Frontal cortex (tissue), 4 donors: Measurements from ENCODE around the gene P3H1. TPM values are rescaled to one million over a fixed set of nuclear protein-coding genes. Genes with fewer than 3 reads are reported as not detected.
A peak's percentile ranks its signal among the peaks of the same experiment; 100 is the strongest.

ENCODE experiments used
- DNase-seq, 2 donors: peaks; one replicate each; pipeline ENCODE4 v3.0.0; 2012; ENCODE audit warnings: low spot score in 2 of 2
- FAIRE-seq: peaks from 2 replicates; lab custom pipeline; 2012; peaks lifted over from hg19 to GRCh38; lab: Jason Lieb, UNC
- total RNA-seq: library from RNA; depleted of rRNA; stranded (reverse); fragments of >200 nt; gene quantifications from one replicate; pipeline ENCODE4 v1.2.3, GENCODE V29; 2014
- donor health status: control.
- donor health status: control.
- donor health status: control.

P3H1 gene
- total RNA-seq, 1 donor from 2014 or later = 10.6 TPM

DNA sequence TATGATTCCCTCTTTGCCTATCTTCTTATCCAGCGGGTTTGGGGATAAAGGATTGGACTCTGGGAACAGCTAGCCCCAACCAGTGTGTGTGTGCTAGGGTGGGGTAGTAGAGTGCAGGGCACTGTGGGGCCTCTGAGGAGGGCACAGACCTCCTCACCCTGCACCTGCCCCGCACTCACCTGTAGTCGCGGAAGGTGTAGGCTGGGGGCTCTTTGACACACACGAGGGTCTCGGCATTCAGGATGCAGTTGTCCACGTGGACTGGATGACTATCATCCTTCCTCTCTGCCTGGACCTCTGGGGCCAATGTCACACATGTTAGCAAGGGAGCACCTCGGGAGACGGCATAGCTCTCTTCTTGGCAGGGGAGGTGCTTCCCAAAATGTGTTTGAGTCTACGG lies 18.8 kb downstream of the P3H1 start:
- DNase-seq (no peak), FAIRE-seq (no peak)

DNA sequence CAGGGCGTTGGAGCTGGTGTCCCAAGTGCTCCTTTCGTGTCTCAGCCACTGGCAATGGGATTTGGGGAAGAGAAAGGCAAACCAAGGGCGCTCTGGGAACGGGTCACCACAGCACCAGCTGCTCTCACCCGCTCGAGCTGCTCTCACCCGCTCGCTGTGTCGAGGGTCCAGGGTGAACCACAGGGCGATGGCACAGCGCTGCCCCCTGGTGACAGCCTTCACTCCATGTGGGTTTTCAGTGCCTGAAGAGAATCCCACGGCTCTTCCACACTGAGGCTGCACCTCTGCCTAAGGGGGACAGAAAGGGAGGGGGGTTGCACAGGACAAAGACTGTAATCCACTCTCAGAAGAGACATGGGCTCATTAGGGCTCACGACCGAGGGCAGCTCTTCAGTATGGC lies 19.7 kb downstream of the P3H1 start:
- FAIRE-seq (no peak), DNase-seq (peak in 1 of 2 donors; percentile 57)

DNA sequence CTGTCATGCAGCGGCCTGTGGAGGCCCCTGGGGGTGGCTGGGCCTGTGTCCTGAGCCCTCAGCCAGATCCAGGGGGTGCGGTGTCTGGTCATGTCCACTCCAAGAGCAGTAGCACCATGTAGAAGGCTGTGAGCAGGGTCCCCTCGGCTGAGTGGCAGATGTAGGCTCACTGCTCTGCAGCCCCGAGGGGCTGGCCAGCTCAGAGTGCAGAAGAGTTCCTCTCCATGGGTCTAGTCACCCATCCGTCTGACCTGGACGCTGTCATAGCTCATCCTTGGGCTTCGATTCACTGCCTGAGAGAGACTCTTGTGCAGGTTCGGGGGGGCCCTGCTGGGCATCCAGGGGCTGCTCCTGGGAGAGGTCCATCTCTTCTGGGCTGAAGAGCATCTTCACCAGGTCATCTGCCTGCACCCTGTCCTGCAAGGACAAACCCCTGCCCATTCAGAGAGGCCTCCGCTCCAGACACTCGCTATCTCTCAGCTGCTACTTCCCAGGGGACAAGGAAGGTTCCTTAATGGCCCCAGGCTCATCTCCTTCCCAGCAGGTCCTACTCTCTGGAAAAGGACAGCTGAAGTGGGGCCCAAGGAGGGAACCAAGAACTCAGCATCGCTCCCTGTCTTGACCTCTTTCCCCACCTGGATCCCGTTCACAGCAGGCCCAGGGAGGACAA lies 20.3 kb downstream of the P3H1 start:
- DNase-seq (no peak), FAIRE-seq (no peak)

DNA sequence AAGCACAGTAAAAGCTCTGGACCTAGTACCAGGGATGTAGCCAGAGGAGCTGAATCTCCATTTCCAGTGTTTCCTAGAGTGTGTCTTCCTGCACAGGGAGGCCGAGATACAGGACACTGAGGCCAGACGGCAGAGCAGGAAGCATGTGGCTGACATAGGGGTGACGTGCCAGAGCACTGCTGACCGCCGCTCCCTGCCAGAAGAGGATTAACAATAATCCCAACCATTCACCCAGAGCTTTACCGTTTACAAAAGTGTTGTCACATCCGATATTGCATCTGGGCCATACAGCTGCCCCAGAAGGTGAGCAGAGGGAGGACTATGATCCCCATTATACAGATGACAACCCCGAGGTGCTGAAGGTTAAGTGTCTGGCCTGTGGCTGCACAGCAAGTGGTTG lies 21.0 kb downstream of the P3H1 start:
- no peak for DNase-seq
- no peak for FAIRE-seq

DNA sequence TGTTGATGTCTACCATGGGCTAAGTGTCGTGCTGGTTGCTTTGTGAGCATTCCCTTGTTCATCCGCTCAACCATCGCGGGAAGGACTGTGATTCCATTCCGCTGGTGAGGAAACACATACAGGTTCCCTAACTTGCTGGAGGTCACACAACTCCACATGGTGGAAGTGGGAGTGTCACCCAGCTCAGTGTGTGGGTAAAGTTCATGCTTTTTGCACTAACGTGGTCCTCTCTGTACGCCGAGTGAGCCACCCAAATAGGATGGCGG lies 22.7 kb downstream of the P3H1 start:
- DNase-seq = no peak
- no peak for FAIRE-seq

DNA sequence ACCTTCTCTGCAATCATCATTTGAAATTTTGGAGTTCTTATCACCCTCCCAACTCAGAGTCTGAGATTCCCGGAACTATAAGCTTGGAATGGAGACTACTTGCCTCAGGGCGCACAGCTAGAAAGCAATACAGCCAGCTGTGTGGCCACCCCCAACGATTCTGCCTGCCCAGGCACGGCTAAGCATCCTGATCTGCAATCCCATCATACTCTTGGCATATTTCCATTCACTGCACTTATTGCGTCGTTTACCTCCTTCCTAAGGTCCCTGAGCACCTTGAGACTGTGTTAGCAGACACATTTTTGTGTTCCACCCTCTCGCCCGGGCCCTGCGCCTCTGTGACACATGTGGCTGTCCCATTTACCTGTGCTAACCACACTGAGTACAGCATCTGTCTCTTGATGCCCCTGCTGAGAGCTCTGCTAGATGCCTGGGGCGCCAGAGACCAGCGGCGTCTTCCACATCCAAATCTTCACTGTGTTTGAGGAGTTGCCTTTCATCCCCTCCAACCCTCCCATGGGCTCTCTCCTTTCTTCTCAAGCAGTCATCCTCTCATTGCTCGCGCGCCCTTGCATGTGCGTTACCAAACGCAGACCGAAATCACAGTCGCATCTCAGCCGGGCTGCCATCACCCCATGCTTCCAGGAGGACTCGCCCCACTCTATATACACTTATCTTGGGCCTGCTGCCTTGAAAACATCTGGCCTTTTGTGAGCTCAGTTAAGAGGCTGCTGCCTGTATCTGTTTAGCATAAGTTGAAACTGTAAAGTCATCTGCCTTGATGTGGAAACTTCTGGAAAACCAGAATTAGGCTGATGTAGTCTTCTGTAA lies 23.3 kb downstream of the P3H1 start:
- no peak for DNase-seq
- no peak for FAIRE-seq

DNA sequence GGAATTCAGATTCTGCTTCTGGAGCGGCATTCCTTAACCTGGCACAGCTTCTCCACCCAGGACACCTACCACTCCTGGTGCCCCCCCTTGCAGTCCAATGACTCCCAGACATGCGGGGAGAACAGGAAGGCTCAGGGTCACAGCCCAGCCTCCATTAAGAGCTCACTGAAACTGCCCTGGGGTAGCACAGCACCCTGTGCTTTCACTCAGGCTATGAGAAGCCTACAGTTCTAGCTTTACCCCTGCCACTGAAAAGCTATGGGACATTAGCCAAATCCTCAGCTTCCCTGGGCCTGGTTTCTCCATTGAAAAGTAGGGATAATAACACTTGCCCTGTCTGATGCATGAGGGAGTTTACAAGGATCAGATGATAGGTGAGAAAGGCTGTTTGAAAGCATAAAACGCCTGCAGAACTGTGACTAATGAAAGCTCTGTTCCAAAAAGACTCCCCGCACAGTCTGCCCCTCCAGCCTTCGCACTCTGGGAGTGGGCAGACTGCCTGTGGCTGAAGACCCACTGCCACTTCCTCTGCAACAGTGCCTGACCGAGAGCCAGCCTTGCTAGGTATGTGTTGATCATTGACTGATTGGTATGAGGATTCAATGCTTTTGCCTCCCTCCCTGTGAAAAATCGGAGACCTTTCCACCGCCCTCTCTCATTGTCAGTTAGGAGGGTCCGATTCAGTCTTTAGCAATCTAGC lies 24.1 kb downstream of the P3H1 start:
- no peak for FAIRE-seq
- no peak for DNase-seq

DNA sequence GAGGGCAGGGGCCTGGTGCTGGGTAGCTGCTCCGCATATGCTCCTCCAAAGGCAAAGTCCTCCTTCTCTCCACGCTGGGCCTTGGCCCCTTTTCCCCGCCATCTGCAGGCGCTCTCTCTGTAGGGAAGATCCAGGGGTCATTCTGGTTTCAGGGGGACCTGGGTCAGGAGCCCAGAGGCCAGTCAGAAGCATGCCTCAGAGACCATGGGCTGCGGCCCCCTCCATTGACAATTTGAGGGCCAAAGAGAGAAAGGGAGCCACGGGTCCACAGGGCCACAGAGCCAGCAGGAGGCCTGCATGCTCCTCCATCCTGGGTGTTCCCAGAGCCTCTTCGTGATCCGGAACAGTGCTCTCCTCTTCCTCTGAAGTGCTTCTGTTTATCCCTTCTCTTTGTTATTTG lies 24.7 kb downstream of the P3H1 start:
- FAIRE-seq = no peak

DNA sequence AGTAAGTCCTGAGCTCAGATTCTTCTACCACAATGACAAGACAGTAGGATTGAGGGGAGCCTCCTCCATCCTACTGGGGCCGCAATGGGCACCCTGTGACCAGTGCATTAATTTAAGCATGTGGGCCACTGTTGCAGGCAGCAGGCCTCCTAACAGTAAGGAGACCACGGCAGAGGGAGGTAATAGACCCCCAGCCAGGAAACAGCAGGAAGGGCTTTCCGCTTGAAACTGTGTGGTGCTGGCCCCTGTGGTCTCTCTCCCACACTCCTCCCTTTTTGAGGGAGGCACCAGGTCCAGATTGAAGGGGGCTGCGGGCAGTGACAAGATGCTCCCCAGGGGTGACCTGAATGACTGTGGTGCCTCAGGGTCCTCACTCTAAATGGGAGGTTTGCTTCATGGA lies 25.1 kb downstream of the P3H1 start:
- FAIRE-seq = no peak
- DNase-seq = no peak

More for the DNA sequence above, 24.7 kb downstream of the P3H1 start:
- no peak for DNase-seq

DNA sequence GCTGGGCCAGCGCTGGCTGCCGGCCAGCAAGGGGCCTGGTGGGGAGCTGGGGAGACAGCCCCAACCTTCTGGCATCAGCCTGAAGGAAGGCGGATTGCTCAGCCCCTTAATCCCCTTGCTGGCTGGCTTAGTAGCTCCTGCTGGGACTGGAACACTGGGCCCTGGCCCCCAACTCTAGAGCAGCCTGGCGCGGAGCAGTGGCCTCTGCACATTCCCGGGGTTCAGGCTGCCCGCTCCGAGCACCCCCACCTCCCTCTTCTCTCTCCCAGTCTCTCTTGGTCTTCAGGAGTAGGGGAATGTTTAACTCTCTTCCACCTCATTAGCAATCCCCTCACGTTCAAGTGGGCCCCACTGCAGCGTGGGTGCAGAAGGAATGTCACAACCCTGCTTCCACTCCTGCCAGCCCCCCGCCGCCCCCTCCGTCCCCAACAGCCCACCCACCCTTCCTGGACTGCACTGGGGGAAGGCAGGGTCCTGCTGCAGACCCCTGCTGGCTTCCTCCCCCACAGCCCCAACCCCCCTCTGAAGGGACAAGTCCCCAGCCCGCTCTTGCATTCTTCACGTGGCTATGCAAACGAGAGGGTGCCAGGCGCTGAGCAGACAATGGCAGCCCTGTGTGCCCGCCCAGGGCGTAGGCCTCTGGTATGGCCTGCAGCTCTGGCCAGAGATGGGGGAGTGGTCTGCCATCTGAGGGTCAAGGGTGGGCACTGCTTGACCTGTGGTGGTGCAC lies 25.8 kb downstream of the P3H1 start:
- DNase-seq (no peak), FAIRE-seq (no peak)

DNA sequence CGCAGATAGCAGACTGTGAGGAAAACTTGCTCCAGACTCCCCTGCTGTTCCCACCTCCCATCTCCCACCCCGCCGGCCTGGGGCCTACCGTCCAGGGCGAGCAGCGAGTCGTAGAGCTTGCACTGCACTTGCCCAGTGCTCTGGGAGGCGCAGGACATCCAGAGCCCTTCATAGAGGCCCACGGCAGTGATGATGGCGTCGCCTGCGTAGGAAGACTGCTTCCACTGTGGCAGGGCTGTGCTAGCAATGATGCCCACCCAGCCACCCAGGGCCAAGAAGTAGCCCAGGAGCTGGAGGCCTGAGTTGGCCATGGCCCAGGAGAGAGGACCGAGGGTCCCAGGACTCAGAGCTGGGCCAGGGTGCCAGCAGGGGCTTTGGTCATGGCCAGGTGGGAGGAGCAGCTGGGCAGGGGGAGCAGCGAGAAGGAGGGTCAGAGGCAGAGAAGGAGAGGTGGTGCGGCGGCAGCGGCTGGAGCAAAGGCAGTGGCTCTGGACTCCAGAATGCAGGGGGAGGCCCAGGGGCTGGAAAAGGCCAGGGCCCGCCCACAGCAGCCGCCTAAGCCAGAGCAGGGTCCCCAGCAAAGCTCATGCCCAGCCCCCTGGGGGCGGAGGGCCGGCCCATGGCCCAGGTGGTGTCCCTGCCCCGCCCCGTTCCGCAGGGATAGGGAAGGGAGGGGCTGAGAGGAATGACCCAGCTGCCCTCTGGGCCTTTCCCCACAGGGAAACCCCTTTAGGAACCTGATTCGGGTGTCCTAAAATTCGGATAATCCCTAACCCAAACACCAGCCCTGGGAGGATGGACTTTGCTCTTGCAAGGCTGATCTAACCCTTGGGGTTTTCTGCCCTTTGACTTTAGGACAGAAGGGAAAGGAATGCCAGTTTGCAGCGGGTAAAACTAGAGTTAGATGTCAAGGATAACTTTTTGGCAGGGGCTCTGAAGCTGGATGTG lies 26.8 kb downstream of the P3H1 start, which contains the start of gene CLDN19:
CLDN19 (minus strand) TSS at position 484 of the 948 bp plus-strand sequence; CDS start at position 311, 173 bp downstream.
- no peak for FAIRE-seq
- DNase-seq = no peak

DNA sequence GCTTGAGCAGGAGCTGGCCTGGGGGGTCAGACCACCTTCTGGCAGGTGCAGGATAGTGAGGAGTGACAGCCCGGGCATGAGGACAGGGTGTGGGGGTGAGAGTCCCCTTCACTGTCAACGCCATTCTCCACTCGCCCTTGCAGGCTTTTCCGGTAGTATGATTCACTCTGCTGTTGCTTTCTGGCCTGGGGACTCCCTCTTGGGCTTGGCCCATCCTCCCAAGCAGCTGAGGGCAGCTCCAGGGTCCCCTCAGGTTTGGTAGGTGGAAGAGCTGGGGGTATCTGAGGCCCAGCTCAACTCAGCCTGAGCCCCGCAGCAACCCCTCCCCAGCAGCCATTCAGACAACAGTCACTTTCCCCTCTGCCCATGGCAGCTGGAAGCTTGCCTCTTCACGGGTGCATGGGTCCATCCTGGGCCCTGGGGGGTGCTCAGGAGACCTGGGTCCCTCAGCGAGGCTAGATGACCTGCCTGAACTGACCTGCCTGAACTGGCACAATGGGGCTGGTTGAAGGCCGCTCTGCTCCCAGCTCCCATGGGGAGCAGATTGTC lies 28.1 kb downstream of the P3H1 start:
- no peak for DNase-seq

DNA sequence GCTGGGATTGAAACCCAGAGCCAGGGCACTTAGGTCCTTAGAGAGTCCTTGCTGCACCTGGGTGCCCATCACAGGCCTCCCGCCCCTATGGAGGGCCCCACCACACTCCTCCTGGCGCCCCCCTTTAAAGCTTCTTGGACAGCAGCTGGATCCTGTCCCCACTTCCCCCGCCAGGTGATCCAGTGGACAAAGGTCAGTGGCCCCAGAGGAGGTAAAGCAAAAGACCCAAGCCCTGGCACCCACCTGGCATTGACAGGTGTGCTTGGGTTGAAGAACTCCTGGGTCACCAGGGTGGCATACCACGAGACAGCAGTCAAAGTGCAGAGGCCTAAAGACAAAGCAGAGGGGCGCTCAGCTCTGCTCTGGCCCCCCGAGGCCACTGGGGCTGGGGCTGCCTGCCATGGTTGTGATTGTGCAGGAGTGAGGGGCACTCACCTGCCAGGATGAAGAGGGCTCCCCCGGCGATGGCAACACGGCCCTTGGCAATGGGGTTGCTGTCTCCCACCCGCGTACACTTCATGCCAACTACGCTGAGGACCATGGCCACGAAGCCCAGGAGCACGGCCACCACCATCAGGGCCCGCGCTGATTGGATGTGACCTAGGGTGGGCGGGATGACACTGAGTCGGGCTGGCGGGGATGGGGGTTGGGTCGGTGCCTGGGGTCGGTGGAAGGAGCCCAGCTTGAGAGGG lies 28.7 kb downstream of the P3H1 start:
- DNase-seq (no peak), FAIRE-seq (no peak)

More for the DNA sequence above, 28.1 kb downstream of the P3H1 start:
- FAIRE-seq = no peak

DNA sequence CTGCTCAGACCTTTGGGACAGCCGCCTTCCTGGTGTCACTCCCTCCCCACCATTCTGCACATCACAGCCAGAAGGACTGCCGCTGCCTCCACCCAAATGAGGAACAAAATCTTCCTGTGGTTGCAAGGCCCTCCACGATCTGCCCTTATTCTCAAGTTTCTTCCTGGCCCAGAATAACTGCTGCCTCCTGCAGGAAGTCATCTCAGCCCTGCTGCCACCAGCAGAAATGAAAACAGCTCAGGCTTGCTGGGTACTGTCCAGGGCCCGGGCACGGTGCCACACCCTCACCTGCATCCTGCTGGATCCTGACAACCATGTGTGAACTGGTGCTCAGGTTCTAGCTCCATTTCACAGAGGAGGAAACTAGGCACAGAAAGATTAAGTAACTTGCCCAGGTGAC lies 29.6 kb downstream of the P3H1 start:
- FAIRE-seq (no peak), DNase-seq (no peak)

DNA sequence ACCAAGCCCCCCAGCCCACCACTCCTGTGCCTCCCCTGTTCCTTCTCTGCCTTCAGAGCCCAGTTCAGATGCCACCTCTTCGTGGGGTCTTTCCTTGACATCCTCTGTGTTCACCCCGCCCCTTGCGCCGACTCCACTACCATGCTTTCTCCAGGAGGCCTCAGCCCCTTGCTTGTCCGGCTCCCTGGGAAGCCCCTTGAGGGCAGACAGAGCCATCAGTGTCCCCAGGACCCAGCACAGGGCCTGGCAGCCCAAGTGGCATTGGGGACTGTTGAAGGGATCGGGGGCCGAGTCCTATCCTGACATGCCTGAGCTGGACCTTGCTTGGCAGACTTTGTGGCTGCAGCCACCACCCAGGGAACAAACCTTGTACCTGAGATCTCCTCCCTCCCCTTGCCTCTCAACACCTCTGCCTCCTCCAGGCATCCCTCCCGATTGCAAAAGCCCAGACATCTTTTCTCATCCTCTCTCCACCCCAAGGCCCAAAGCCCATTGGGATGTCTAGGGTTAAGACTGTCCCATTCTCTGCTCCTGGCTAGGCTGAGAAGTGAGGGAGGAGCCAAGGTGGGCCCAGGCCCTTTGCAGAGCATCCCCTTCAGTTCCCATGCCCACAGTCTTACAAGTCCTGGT lies 30.1 kb downstream of the P3H1 start:
- DNase-seq = no peak
- no peak for FAIRE-seq

DNA sequence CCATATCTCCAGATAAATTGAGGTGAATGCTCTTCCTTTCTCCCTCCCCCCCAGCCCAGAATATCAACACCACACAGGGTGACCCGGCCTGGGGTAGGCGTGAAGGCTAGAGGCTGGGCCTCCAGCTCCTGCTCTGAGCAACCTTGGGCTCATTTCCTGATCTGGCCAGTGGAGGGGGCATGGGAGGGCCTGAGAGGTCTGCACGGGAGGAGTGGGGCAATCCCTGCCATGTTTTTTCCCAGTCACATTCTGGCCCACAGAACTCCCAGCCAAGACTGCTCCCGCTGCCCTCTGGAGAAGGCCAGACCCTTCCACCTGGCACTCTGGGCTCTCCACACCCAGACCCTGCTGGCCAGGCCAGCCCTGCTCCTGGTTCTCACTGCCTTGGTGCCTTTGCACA lies 30.7 kb downstream of the P3H1 start:
- no peak for DNase-seq
- no peak for FAIRE-seq

DNA sequence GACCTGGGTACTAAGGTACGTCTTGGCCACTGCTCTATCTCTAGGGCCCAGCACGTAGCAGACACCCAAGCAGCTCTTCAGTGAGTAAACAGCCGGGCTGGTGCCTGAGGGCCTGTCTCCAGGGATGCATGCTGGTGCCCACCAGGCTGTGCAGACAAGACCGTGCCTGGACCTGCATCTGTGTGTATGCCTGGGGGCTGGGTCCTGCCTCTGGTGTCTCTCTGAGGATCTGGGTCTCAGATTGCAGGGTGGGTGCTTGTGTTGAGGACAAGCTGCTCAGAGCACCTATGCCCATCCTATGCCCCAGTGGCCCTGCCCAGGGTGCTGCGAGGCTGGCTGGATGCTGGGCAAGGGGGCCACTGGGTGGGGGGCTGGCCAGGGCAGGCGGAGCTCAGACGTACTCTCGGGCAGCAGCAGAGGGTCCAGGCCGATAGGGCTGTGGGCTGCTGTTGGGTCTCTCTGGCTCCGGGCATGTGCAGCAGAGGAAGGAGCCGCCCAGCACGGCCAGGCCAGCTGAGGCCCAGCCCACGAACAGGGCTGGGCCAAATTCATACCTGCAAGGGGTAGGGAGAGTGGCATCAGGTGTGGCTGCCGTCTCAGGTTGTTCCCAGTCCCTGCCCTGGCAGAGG lies 31.2 kb downstream of the P3H1 start:
- FAIRE-seq = no peak
- no peak for DNase-seq

DNA sequence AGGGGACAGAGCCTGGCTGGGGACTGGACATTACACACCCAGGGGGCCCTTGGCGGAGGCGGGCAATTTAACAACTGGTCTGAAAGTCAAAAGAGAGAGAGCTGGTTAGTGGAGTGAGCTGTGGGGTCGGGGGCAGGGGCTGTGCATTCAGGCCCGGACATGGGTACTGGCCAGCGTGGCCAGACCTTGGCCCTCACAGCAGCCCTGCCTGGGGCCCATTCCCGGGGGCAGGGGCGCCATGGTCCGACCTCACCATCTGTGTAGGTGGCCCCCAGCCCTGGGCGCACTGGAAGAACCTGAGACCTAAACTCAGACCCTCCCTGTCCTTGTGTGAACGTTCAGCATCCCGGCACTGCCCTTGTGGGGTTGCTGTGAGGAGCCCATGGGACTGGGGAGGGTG lies 31.8 kb downstream of the P3H1 start:
- no peak for DNase-seq
- no peak for FAIRE-seq
